Islet of Langerhans (tissue), 1 donor: Measurements from ENCODE around the gene OR4C5.
"Not testable (repeated sequence)": the region's sequence is repeated elsewhere in the genome, so short reads cannot be mapped to it uniquely, and the experiment has no call there.

Experiments
- FAIRE-seq: peaks from one replicate; lab custom pipeline; 2011; peaks lifted over from hg19 to GRCh38; lab: Jason Lieb, UNC

The OR4C5 gene

DNA sequence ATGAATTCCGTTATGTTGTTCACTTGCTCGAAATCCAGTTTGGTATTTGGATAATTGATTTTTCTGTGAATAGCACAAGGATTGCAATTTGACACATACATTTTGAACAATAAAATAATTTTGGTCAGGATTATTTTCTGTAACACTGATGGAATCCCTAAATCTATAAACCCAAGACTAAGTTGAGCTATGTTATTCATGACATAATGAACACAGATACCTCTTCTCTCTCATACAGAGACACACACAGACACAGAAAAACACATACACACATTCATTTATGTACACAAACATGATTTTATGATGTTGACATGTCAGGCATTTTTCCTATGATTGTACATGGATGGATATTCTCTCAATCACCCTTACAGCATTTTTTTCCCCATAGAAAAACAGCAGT is at the start of gene OR4C5:
TSS of gene OR4C5 (minus strand) at position 101 of the 400 bp plus-strand sequence. CDS start at position 101, 0 bp downstream.
- no peak for FAIRE-seq

- no peak for FAIRE-seq
Measured at GRCh38 chr11:48384670-48385069, 18.4 kb upstream of the OR4C5 start.

- FAIRE-seq = not testable (repeated sequence)
Measured at GRCh38 chr11:48384151-48384550, 17.9 kb upstream of the OR4C5 start.

DNA sequence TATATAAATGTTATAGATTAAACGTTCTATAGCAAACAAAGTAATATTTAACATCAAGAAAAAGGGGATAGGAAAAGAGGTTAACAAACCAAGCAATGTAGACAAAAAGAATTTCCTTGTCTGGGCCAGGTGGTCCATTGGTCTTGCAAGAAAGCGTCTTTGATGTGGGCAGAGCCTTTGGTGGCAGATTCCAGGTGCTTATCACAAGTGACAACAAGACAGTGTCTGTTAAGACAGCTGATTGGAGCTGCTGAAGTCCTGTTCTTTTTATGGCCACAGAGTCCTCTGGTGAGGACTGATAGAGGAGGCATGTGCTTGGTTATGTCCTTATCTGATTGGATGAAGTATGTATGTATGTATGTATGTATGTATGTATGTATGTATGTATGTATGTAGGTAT is 5.0 kb downstream of the OR4C5 start:
- not testable (repeated sequence) for FAIRE-seq

- FAIRE-seq = no peak
Measured at GRCh38 chr11:48354677-48355076, 11.6 kb downstream of the OR4C5 start.

DNA sequence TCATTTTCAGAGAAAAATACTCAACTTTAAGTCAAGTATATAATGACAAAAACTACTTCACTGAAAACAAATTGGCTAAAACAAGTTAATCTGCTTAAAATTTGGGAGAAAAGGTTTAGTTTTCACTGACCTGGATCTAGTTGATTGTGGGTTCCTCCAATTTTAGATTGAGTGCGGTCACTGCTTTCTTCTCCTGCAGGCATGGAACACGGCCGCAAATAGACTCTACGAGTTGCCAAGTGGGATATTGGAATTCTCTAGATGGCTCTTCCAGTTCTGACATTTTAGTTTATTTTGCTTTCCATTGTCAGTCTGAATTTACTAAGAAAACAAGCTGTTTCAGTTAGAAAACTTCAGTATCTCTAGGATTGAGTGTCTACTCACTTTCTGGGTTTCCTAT is 12.3 kb downstream of the OR4C5 start:
- no peak for FAIRE-seq

DNA sequence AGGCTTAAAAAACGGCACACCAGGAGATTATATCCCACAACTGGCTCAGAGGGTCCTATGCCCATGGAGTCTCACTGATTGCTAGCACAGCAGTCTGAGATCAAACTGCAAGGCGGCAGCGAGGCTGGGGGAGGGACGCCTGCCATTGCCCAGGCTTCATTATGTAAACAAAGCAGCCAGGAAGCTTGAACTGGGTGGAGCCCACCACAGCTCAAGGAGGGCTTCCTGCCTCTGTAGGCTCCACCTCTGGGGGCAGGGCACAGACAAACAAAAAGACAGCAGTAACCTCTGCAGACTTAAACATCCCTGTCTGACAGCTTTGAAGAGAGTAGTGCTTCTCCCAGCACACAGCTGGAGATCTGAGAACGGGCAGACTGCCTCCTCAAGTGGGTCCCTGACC is 20.0 kb downstream of the OR4C5 start:
- not testable (repeated sequence) for FAIRE-seq

DNA sequence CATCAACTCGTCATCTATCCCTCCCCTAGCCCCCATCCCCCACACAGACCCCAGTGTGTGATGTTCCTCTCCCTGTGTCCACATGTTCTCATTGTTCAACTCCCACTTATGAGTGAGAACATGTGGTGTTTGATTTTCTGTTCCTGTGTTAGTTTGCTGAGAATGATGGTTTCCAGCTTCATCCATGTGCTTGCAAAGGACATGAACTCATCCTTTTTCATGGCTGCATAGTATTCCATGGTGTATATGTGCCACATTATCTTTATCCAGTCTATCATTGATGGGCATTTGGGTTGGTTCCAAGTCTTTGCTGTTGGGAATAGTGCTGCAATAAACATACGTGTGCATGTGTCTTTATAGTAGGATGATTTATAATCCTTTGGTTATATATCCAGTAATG is 23.8 kb downstream of the OR4C5 start:
- not testable (repeated sequence) for FAIRE-seq

GRCh38 chr11:48341466-48341865 is 24.8 kb downstream of the OR4C5 start:
- no peak for FAIRE-seq

- not testable (repeated sequence) for FAIRE-seq
Measured at GRCh38 chr11:48324620-48325019, 41.6 kb downstream of the OR4C5 start, which contains the start of gene OR4C3. TSS of gene OR4C3 (plus strand) at chr11:48324920. CDS start at chr11:48325022, 102 bp downstream.

DNA sequence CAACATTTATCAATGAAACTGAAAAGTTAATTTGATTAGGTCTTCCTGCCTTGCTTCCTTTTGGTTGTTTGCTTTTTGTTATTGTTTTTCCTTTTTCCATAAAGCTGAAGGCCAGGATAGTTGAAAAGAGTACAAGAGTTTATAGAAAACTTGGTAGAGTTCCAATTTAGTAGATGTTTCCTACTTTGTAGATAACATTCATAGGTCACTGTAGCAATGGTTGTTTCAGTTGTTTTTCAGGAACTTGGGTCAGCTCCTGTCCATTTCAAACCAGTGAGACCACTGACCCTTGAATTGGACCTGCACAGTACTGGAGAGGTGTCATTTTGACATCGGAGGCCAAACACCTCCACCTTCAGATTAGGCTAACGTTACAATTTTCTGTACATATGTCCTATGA is 46.5 kb downstream of the OR4C5 start:
- FAIRE-seq = not testable (repeated sequence)
